ENCODE results near the gene CASP1. TPM values are rescaled to one million over a fixed set of nuclear protein-coding genes. Genes with fewer than 3 reads are reported as not detected.
"Not testable (repeated sequence)": the region's sequence is repeated elsewhere in the genome, so short reads cannot be mapped to it uniquely, and the experiment has no call there.

CASP1 gene
- total RNA-seq, 4 donors from 2014 or later, result 42.0 to 146 (median 93.6) TPM

DNA sequence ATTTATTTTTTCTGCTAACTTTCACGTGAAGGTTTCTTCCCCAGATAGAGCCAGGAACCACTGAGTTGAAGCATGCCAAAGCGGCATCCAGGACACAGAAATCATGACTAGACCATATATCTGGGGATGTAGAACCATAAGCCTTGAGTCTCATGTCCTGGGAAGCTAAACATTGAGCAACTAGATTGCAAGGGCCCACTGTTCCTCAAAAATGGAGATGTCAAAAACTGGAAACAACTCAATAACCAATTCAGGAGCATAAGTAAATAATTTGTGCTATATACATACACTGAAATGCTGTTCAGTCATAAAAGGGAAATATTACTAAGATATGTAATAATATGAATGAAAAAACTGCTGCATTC, 39.2 kb upstream of the CASP1 start:
- Histone ChIP-seq H3K4me1 (no peaks in the 10 kb centered on the region), H3K27me3 (no peaks in the 10 kb centered on the region), H3K36me3 (no peaks in the 10 kb centered on the region), H3K4me3 (no peak overlapping the region), H3K9me3 (no peaks in the 10 kb centered on the region), H3K27ac (no peak overlapping the region)
- TF ChIP-seq POLR2A (IDR thresholded peaks at IDR 0.05), result no peak
- TF ChIP-seq, protein P1, sequence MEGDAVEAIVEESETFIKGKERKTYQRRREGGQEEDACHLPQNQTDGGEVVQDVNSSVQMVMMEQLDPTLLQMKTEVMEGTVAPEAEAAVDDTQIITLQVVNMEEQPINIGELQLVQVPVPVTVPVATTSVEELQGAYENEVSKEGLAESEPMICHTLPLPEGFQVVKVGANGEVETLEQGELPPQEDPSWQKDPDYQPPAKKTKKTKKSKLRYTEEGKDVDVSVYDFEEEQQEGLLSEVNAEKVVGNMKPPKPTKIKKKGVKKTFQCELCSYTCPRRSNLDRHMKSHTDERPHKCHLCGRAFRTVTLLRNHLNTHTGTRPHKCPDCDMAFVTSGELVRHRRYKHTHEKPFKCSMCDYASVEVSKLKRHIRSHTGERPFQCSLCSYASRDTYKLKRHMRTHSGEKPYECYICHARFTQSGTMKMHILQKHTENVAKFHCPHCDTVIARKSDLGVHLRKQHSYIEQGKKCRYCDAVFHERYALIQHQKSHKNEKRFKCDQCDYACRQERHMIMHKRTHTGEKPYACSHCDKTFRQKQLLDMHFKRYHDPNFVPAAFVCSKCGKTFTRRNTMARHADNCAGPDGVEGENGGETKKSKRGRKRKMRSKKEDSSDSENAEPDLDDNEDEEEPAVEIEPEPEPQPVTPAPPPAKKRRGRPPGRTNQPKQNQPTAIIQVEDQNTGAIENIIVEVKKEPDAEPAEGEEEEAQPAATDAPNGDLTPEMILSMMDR (IDR thresholded peaks at IDR 0.05), result no peak
- no peak for DNase-seq

- DNase-seq, result no peak
- Histone ChIP-seq H3K9me3 (no peaks in the 10 kb centered on the region), H3K4me1 (no peaks in the 10 kb centered on the region), H3K4me3 (no peak overlapping the region), H3K36me3 (no peaks in the 10 kb centered on the region), H3K27ac (no peak overlapping the region), H3K27me3 (no peaks in the 10 kb centered on the region)
- TF ChIP-seq, protein P1 (IDR thresholded peaks at IDR 0.05), result no peak
- no peak for TF ChIP-seq POLR2A (IDR thresholded peaks at IDR 0.05)
Observed at GRCh38 chr11:105073456-105074165, 38.7 kb upstream of the CASP1 start.

DNA sequence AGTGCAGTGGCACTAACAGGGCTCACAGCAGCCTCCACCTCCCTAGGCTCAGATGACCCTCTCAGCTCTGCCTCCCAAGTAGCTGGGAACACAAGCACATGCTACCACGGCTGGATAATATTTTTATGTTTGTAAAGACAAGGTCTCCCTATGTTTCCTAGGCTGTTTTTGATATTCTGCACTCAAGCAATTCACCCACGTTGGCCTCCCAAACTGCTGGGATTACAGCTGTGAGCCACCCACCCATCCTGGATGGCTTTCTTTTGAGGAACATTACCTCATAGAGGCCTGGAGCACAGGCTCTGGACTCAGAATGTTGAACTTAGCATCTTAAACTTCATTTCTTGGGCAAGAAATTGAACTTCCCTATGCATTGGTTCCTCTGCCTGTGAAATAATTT, 37.1 kb upstream of the CASP1 start:
- H3K9me3 ChIP-seq, H3K36me3 ChIP-seq, H3K4me1 ChIP-seq, H3K27ac ChIP-seq, DNase-seq, H3K4me3 ChIP-seq, H3K27me3 ChIP-seq: not testable (repeated sequence)

DNA sequence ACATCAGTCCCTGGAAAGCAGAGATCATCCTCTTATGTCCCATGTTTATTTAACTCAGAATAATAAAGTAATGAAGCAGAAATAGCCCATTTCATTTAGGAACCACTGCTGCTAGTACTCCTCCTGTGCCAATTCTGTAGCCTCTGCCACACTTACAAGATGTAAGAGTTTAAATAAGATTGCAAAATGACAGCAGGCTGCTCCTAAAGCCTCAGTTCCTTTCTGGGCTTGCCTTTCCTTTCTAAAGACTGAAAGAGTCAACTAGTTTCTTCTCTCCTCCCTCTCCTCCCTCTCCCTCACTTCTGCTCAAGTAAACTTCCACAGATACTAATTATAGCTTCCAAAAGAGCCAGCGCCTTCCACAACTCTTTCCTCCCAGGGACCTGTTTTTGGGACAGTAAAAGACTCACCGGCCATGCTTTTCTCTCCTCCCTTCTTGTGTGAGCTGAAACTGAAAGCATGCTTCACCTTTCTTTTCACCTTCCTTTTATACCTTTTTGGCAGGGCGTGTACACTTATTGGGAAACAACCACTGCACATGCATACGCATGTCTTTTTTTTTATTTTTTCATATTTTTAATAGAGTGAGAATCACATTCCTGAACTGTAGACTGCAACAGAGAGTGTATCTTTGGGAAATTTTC, 36.3 kb upstream of the CASP1 start:
- Histone ChIP-seq H3K27me3 (no peaks in the 10 kb centered on the region), H3K27ac (no peak overlapping the region), H3K4me1 (no peaks in the 10 kb centered on the region), H3K36me3 (no peaks in the 10 kb centered on the region), H3K9me3 (no peaks in the 10 kb centered on the region), H3K4me3 (peak overlapping the region in 1 of 4 donors; percentile 6)
- DNase-seq, result no peak
- TF ChIP-seq, protein P1 (IDR thresholded peaks at IDR 0.05), result no peak

- Histone ChIP-seq H3K4me1 (no peaks in the 10 kb centered on the region), H3K27ac (no peak overlapping the region), H3K36me3 (no peaks in the 10 kb centered on the region), H3K27me3 (no peaks in the 10 kb centered on the region), H3K9me3 (no peaks in the 10 kb centered on the region), H3K4me3 (no peak overlapping the region)
- no peak for DNase-seq
- TF ChIP-seq POLR2A (IDR thresholded peaks at IDR 0.05), result no peak
- TF ChIP-seq, protein P1 (IDR thresholded peaks at IDR 0.05), result no peak
Observed at GRCh38 chr11:105070306-105070705, 35.4 kb upstream of the CASP1 start.

DNA sequence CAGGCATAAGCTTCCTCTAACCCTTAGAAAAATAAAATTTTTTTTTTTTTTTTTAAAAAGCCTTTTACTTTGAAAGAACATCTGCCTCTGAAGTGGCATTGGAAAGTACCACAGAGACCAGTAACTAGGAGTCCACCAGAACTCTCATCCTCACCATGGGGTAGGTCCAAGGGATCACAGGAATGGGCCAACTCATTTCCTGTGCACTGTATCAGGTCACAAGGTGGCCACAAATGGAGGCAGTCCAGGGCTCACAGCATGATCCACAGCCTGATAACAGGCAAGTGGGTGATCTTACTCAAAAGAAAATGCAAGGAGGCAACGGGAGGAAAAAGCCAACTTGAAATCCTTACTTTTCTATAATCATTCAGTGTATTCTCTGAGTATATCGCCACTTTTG, 34.8 kb upstream of the CASP1 start:
- DNase-seq, H3K27ac ChIP-seq, H3K27me3 ChIP-seq, H3K4me1 ChIP-seq, H3K9me3 ChIP-seq, H3K36me3 ChIP-seq, H3K4me3 ChIP-seq: not testable (repeated sequence)

DNA sequence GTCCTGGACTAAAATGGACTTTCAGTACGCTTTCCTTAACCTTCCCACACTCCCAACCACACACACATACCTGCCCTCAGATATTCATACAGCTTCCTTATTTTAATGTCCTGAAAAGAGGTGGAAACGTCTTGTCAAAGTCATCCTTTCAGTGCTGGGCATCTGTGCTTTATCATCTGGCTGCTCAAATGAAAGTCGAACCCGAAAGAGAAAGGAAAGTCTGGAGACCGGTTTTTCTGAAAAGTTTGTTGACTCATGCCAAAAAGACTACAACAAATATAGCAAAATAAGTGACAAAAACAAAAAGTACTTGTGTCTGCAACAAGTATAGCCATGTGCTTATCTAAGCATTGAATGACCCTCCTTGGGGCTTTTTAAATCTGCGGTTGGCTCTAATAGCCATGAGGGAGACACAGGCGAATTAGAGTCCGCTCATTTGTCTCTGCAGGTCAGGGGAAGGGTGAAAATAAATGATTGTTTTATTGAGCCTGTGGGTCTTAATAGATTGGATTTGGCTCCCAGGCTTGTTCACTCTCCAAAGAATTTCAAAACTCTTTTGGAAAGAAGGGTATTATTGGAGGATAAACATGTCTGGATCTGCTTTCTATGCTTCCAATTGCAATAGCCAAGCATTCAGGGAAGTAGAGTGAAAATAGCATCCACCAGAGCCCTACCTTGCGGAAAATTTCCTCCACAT, 28.4 kb upstream of the CASP1 start:
- H3K36me3 ChIP-seq, H3K4me1 ChIP-seq, H3K9me3 ChIP-seq, H3K27ac ChIP-seq, H3K27me3 ChIP-seq, H3K4me3 ChIP-seq, DNase-seq: not testable (repeated sequence)
